OCI-LY7 (cell line): Measurements from ENCODE around the gene CD274.

ENCODE experiments used
- CTCF ChIP-seq: fragments of 200-600 bp; sonication (generic); conservative IDR thresholded peaks from 2 replicates; pipeline ENCODE4 v1.5.1; 2014; ENCODE audit warnings: mild to moderate bottlenecking, antibody characterized with exemption, low read length, moderate library complexity, mixed read lengths
- EZH2phosphoT487 ChIP-seq: fragments of 200-600 bp; sonication (generic); IDR thresholded peaks from 2 replicates; pipeline ENCODE4 v1.6.1; 2018; ENCODE audit warnings: low read depth, borderline replicate concordance, mild to moderate bottlenecking, mixed run types, antibody characterized with exemption, low read length, moderate library complexity, mixed read lengths

DNA sequence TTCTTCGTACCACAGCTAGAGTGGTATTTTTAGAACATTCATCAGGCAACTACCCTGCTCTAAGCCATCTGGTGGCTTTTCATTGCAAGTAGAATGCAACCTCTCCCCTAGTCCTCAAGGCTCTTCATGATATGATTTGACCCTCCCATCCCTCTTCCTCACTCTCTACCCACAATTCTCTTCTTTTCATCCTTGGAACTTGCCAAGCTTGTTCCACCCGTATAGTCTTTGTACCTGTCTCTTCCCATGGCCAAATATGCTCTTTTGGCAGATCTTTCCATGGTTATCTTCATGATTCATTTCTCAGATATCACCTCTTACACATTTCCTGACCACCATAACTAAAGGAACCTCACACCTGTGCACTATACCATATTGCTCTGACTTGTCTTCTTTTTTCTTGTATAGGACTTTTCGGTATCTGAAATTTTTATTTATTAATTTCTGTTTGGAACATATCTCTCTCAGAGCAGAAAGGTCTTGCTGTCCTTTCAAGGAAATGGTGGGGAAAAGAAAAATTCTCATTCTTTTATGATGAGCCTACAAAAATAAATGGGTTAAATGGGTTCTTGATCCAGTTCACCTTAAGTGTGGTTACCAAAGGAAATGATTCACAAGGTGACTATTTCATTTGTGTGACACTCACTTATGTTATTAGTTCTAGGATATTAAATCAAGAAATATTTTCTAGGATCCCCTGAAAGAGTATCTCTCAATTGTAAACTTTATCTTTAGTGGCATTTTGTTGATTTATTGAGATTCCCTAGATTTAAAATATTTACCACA lies 3.7 kb upstream of the CD274 start:
- TF ChIP-seq CTCF = no peak
- no peak for TF ChIP-seq EZH2phosphoT487
